HEK293 (cell line): ENCODE data around the gene ZNF410.

ENCODE experiments used
- CTCF ChIA-PET: fragments of 350-600 bp; formaldehyde crosslinking; extraction: SDS; loops from one replicate; lab custom pipeline; 2021; ENCODE audit warnings: antibody characterized with exemption; lab: Yijun Ruan, JAX
- POLR2A ChIA-PET: fragments of 300-600 bp; formaldehyde crosslinking; extraction: SDS; loops from one replicate; lab custom pipeline; 2020; ENCODE audit warnings: antibody characterized with exemption, inconsistent platforms; lab: Yijun Ruan, JAX
- H3K27ac ChIP-seq: fragments of 200-500 bp; sonication (Bioruptor generic); 2 replicates; pipeline ENCODE4 v1.5.1; 2014; ENCODE audit warnings: low read depth, low read length, control low read depth, inconsistent platforms; ENCODE audit errors: extremely low read depth
- H3K36me3 ChIP-seq, 2 experiments: fragments of 200-500 bp in 1 of 2; sonication (Bioruptor generic) in 1 of 2; 1 replicate in 1 of 2; 2 replicates in 1 of 2; pipeline ENCODE4 v1.5.1; 2014 to 2017; ENCODE audit warnings: inconsistent platforms in 2 of 2, low read length in 2 of 2; ENCODE audit not compliant: control insufficient read depth in 2 of 2, insufficient read depth in 1 of 2
- H3K4me1 ChIP-seq: fragments of 200-500 bp; sonication (Bioruptor generic); 2 replicates; pipeline ENCODE4 v1.5.1; 2014; ENCODE audit warnings: mild to moderate bottlenecking, low read length, inconsistent platforms; ENCODE audit not compliant: control insufficient read depth, insufficient read depth
- H3K4me3 ChIP-seq: 2 replicates; pipeline ENCODE4 v1.5.1; 2011; ENCODE audit warnings: low read depth, mild to moderate bottlenecking, control low read depth, low read length, moderate library complexity
- H3K9me3 ChIP-seq: fragments of 200-500 bp; sonication (Bioruptor generic); 2 replicates; pipeline ENCODE4 v1.5.1; 2014; ENCODE audit warnings: low read depth, low read length, inconsistent platforms; ENCODE audit not compliant: control insufficient read depth, insufficient read depth
- EGR2 ChIP-seq: fragments of 450-650 bp; formaldehyde crosslinking; IDR thresholded peaks from 2 replicates; pipeline ENCODE4 v1.5.1; 2016; ENCODE audit warnings: low read depth, missing biosample characterization, missing genetic modification characterization
- GLIS1 ChIP-seq: fragments of 450-650 bp; formaldehyde crosslinking; IDR thresholded peaks from 2 replicates; pipeline ENCODE4 v1.5.1; 2016; ENCODE audit warnings: missing biosample characterization, missing genetic modification characterization
- YY2 ChIP-seq: fragments of 450-650 bp; formaldehyde crosslinking; IDR thresholded peaks from 2 replicates; pipeline ENCODE4 v1.5.1; 2016; ENCODE audit warnings: missing biosample characterization, missing genetic modification characterization
- ZBTB1 ChIP-seq: fragments of 450-650 bp; formaldehyde crosslinking; IDR thresholded peaks from 2 replicates; pipeline ENCODE4 v1.5.1; 2016; ENCODE audit warnings: missing biosample characterization, missing genetic modification characterization
- ZFP3 ChIP-seq: fragments of 450-650 bp; formaldehyde crosslinking; IDR thresholded peaks from 2 replicates; pipeline ENCODE4 v1.5.1; 2016; ENCODE audit warnings: low read depth, missing biosample characterization, missing genetic modification characterization
- ZNF2 ChIP-seq: fragments of 450-650 bp; formaldehyde crosslinking; IDR thresholded peaks from 2 replicates; pipeline ENCODE4 v1.5.1; 2016; ENCODE audit warnings: missing biosample characterization, missing genetic modification characterization
- ZNF24 ChIP-seq: fragments of 450-650 bp; formaldehyde crosslinking; IDR thresholded peaks from 2 replicates; pipeline ENCODE4 v1.5.1; 2016; ENCODE audit warnings: missing biosample characterization, missing genetic modification characterization
- ZNF366 ChIP-seq: fragments of 450-650 bp; formaldehyde crosslinking; conservative IDR thresholded peaks from 2 replicates; pipeline ENCODE4 v1.5.1; 2016; ENCODE audit warnings: missing biosample characterization, missing genetic modification characterization
- ZNF560 ChIP-seq: fragments of 450-650 bp; formaldehyde crosslinking; IDR thresholded peaks from 2 replicates; pipeline ENCODE4 v1.5.1; 2017; ENCODE audit warnings: missing biosample characterization, missing genetic modification characterization, borderline replicate concordance
- ZNF629 ChIP-seq: fragments of 450-650 bp; formaldehyde crosslinking; IDR thresholded peaks from 2 replicates; pipeline ENCODE4 v1.5.1; 2017; ENCODE audit warnings: missing biosample characterization, missing genetic modification characterization
- ZNF837 ChIP-seq: fragments of 450-650 bp; formaldehyde crosslinking; IDR thresholded peaks from 2 replicates; pipeline ENCODE4 v1.5.1; 2016; ENCODE audit warnings: missing biosample characterization, missing genetic modification characterization
- TF ChIP-seq, protein P1 (sequence below): fragments of 450-650 bp; formaldehyde crosslinking; IDR thresholded peaks from 2 replicates; pipeline ENCODE4 v1.5.1; 2016; ENCODE audit warnings: missing biosample characterization, missing genetic modification characterization
- TF ChIP-seq, protein P2 (sequence below): fragments of 450-650 bp; formaldehyde crosslinking; IDR thresholded peaks from 2 replicates; pipeline ENCODE4 v1.5.1; 2017; ENCODE audit warnings: missing biosample characterization, missing genetic modification characterization
- TF ChIP-seq, protein P3 (sequence below): fragments of 450-650 bp; formaldehyde crosslinking; IDR thresholded peaks from 2 replicates; pipeline ENCODE4 v1.5.1; 2016; ENCODE audit warnings: missing biosample characterization, missing genetic modification characterization
- TF ChIP-seq, protein P4 (sequence below): fragments of 450-650 bp; formaldehyde crosslinking; IDR thresholded peaks from 2 replicates; pipeline ENCODE4 v1.5.1; 2016; ENCODE audit warnings: missing biosample characterization, missing genetic modification characterization

The ZNF410 gene

DNA sequence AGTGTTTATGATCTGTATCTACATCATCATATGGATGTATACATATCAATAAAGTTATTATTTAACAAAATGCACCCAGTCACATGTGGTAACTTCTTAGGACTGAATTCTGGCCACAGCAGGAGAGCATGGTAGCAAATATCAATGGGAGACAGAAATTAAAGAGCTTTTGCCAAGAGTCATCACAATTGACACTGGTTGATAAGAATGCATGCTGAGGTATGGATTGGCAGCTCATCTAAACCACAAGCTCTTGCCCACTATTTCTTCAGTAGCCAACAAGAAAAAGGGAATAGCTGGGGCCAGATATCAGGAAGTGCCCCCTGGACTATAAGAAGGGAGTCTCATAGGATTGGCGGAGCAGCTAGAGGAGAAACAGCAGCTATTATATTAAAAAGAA, 44.5 kb upstream of the ZNF410 start:
- ChIA-PET POLR2A (no interaction called here), CTCF (interaction anchor here (1.1 kb wide), 1 partner anchor 113 kb away, joined by 3 read pairs; no protein-coding TSS in a partner anchor)
- Histone ChIP-seq H3K4me3 (no peak overlapping the region), H3K9me3 (no peaks in the 10 kb centered on the region), H3K27ac (no peak overlapping the region), H3K4me1 (no peaks in the 10 kb centered on the region), H3K36me3 (no peaks in the 10 kb centered on the region)
- TF ChIP-seq, protein P1, sequence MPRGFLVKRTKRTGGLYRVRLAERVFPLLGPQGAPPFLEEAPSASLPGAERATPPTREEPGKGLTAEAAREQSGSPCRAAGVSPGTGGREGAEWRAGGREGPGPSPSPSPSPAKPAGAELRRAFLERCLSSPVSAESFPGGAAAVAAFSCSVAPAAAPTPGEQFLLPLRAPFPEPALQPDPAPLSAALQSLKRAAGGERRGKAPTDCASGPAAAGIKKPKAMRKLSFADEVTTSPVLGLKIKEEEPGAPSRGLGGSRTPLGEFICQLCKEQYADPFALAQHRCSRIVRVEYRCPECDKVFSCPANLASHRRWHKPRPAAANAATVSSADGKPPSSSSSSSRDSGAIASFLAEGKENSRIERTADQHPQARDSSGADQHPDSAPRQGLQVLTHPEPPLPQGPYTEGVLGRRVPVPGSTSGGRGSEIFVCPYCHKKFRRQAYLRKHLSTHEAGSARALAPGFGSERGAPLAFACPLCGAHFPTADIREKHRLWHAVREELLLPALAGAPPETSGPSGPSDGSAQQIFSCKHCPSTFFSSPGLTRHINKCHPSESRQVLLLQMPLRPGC, result no peak

DNA sequence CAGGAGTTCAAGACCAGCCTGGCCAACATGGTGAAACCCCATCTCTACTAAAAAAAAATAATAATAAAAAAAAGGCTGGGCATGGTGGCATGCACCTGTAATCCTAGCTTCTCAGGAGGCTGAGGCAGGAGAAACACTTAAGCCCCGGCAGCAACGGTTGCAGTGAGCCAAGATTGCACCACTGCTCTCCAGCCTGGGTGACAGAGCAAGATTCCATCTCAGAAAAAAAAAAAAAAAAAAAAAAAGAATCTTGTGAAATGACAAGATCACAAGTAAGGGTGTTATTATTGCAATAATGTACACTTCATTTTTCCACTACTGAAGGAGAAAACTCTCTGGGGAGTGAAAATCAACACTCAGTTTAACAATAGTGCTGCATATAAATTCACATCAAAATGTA, 43.8 kb upstream of the ZNF410 start:
- Histone ChIP-seq H3K4me1 (no peaks in the 10 kb centered on the region), H3K27ac (no peak overlapping the region), H3K4me3 (no peak overlapping the region), H3K9me3 (no peaks in the 10 kb centered on the region), H3K36me3 (no peaks in the 10 kb centered on the region)
- CTCF ChIA-PET, result interaction anchor here (1.1 kb wide), 1 partner anchor 114 kb away, joined by 3 read pairs; no protein-coding TSS in a partner anchor
- POLR2A ChIA-PET, result interaction anchor here (0.6 kb wide), 1 partner anchor 42 kb away, joined by 3 read pairs; no protein-coding TSS in a partner anchor
- TF ChIP-seq EGR2 (tag by site-specific recombination) (no peak), ZNF2 (tag by site-specific recombination) (no peak), ZFP3 (tag by site-specific recombination) (no peak), GLIS1 (tag by site-specific recombination) (no peak), YY2 (tag by site-specific recombination) (no peak)
- TF ChIP-seq, protein P2, sequence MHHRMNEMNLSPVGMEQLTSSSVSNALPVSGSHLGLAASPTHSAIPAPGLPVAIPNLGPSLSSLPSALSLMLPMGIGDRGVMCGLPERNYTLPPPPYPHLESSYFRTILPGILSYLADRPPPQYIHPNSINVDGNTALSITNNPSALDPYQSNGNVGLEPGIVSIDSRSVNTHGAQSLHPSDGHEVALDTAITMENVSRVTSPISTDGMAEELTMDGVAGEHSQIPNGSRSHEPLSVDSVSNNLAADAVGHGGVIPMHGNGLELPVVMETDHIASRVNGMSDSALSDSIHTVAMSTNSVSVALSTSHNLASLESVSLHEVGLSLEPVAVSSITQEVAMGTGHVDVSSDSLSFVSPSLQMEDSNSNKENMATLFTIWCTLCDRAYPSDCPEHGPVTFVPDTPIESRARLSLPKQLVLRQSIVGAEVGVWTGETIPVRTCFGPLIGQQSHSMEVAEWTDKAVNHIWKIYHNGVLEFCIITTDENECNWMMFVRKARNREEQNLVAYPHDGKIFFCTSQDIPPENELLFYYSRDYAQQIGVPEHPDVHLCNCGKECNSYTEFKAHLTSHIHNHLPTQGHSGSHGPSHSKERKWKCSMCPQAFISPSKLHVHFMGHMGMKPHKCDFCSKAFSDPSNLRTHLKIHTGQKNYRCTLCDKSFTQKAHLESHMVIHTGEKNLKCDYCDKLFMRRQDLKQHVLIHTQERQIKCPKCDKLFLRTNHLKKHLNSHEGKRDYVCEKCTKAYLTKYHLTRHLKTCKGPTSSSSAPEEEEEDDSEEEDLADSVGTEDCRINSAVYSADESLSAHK (tag by site-specific recombination), result no peak

DNA sequence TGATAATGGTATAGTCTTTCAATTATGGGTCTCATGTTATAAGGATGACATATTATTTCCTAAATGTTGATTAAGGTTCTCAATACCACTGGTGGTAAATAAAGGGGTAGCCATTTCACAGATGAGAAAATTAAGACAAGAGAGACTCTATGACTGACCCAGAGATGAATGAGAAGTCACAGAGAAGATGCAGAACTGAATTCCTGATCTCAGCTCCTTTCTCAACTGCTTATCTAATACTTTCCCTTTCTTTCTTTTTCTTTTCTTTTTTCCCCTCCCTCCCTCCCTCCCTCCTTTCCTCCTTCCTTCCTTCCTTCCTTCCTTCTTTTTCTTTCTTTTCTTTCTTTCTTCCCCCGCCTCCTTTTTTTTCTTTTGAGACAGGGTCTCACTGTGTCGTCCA, 43.4 kb upstream of the ZNF410 start:
- Histone ChIP-seq H3K36me3 (no peaks in the 10 kb centered on the region), H3K4me1 (no peaks in the 10 kb centered on the region), H3K27ac (no peak overlapping the region), H3K9me3 (no peaks in the 10 kb centered on the region), H3K4me3 (no peak overlapping the region)
- POLR2A ChIA-PET, result interaction anchor here (0.6 to 0.7 kb wide), 2 partner anchors 43 to 130 kb away, joined by 3 read pairs; no protein-coding TSS in a partner anchor
- CTCF ChIA-PET, result interaction anchor here (0.9 kb wide), 1 partner anchor 114 kb away, joined by 3 read pairs; no protein-coding TSS in a partner anchor
- TF ChIP-seq ZNF629 (tag by site-specific recombination) (no peak), ZNF837 (no peak), ZNF366 (0 out of 2 replicates have a peak, but pooled peaks have one; percentile 21)
- TF ChIP-seq, protein P3, sequence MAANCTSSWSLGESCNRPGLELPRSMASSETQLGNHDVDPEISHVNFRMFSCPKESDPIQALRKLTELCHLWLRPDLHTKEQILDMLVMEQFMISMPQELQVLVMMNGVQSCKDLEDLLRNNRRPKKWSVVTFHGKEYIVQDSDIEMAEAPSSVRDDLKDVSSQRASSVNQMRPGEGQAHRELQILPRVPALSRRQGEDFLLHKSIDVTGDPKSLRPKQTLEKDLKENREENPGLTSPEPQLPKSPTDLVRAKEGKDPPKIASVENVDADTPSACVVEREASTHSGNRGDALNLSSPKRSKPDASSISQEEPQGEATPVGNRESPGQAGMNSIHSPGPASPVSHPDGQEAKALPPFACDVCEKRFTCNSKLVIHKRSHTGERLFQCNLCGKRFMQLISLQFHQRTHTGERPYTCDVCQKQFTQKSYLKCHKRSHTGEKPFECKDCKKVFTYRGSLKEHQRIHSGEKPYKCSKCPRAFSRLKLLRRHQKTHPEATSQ (tag by site-specific recombination), result no peak

DNA sequence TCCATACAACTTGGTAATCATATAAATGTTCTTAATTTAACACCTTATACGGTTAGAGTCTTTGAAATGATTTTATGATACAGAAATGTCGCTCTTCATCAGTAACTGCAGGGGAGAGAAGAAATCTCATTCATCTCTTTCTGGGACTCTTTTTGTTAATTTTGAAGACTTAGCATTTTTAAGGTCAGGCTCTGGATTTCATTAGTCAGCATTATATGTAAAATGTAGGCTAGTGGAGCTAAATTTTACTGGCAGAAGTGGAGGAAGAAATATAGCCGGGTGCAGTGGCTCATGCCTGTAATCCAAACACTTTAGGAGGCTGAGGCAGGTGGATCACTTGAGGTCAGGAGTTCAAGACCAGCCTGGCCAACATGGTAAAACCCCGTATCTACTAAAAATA, 39.7 kb upstream of the ZNF410 start:
- CTCF ChIA-PET, result interaction anchor here (0.6 kb wide), 1 partner anchor 17 kb away, joined by 4 read pairs; no protein-coding TSS in a partner anchor
- TF ChIP-seq, protein P1, result no peak
- TF ChIP-seq, protein P4, sequence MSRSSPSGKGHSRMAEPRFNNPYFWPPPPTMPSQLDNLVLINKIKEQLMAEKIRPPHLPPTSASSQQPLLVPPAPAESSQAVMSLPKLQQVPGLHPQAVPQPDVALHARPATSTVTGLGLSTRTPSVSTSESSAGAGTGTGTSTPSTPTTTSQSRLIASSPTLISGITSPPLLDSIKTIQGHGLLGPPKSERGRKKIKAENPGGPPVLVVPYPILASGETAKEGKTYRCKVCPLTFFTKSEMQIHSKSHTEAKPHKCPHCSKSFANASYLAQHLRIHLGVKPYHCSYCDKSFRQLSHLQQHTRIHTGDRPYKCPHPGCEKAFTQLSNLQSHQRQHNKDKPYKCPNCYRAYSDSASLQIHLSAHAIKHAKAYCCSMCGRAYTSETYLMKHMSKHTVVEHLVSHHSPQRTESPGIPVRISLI, result no peak
- TF ChIP-seq ZBTB1 (tag by site-specific recombination), result no peak
- no peak for TF ChIP-seq ZNF24
- no peak for TF ChIP-seq ZNF629 (tag by site-specific recombination)
- no peak for TF ChIP-seq ZNF560 (tag by site-specific recombination)
- TF ChIP-seq, all 188 proteins: peak for 0
- no peaks in the 10 kb centered on the region; the same call in 1 of the 2 replicates for H3K4me1 ChIP-seq
- H3K9me3 ChIP-seq, result no peaks in the 10 kb centered on the region
- no peak overlapping the region for H3K27ac ChIP-seq
- no peak overlapping the region for H3K4me3 ChIP-seq
- H3K36me3 ChIP-seq, result no peaks in the 10 kb centered on the region
- POLR2A ChIA-PET, result no interaction called here
